GM12878 (cell line): Measurements from ENCODE around the gene TOP3A.

Experiments used
- CREB1 ChIP-seq: IDR thresholded peaks from 2 replicates; pipeline ENCODE4 v1.6.1; 2012; ENCODE audit warnings: low read depth, mild to moderate bottlenecking, inconsistent platforms
- CTCF ChIP-seq, 3 experiments: IDR thresholded peaks in 2 of 3; conservative IDR thresholded peaks in 1 of 3; 2 replicates each; pipeline ENCODE4 v1.5.1; 2011; ENCODE audit warnings: low read depth in 3 of 3, low read length in 3 of 3, mild to moderate bottlenecking in 3 of 3, control low read depth in 2 of 3, moderate library complexity in 2 of 3, inconsistent platforms in 1 of 3, mixed read lengths in 1 of 3; ENCODE audit not compliant: control insufficient read depth in 2 of 3, insufficient read depth in 1 of 3; ENCODE audit errors: extremely low read depth in 1 of 3
- ZBTB40 ChIP-seq: fragments of 450-650 bp; IDR thresholded peaks from 2 replicates; pipeline ENCODE4 v1.6.1; 2016; ENCODE audit warnings: mild to moderate bottlenecking, moderate library complexity, borderline replicate concordance

GRCh38 chr17:18263885-18264682, 50.7 kb downstream of the TOP3A start:
- no peak for TF ChIP-seq CTCF (IDR thresholded peaks at IDR 0.05 in 2 of 3, conservative IDR thresholded peaks at IDR 0.05 in 1 of 3; ENCODE audit: control insufficient read depth in 2 of 3, extremely low read depth in 1 of 3, insufficient read depth in 1 of 3, low read depth in 3 of 3, low read length in 3 of 3)
- no peak for TF ChIP-seq CREB1
- no peak for TF ChIP-seq ZBTB40
